OCI-LY3 (cell line): Measurements from ENCODE around the gene ADGRV1.

ENCODE experiments used
- EZH2phosphoT487 ChIP-seq: fragments of 200-600 bp; shearing (Covaris generic); IDR thresholded peaks from 2 replicates; pipeline ENCODE4 v1.6.1; 2018; ENCODE audit warnings: antibody characterized with exemption, mixed run types, low read depth
- TF ChIP-seq, protein P1 (sequence below): fragments of 200-600, 300-600 bp; sonication (generic); IDR thresholded peaks from 2 replicates; pipeline ENCODE4 v1.5.1; 2014; ENCODE audit warnings: antibody characterized with exemption, low read length, low read depth

- TF ChIP-seq, protein P1, sequence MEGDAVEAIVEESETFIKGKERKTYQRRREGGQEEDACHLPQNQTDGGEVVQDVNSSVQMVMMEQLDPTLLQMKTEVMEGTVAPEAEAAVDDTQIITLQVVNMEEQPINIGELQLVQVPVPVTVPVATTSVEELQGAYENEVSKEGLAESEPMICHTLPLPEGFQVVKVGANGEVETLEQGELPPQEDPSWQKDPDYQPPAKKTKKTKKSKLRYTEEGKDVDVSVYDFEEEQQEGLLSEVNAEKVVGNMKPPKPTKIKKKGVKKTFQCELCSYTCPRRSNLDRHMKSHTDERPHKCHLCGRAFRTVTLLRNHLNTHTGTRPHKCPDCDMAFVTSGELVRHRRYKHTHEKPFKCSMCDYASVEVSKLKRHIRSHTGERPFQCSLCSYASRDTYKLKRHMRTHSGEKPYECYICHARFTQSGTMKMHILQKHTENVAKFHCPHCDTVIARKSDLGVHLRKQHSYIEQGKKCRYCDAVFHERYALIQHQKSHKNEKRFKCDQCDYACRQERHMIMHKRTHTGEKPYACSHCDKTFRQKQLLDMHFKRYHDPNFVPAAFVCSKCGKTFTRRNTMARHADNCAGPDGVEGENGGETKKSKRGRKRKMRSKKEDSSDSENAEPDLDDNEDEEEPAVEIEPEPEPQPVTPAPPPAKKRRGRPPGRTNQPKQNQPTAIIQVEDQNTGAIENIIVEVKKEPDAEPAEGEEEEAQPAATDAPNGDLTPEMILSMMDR = peak; percentile 48
- no peak for TF ChIP-seq EZH2phosphoT487
Observed at GRCh38 chr5:90866333-90866732, 307.7 kb downstream of the ADGRV1 start.
